A549 (cell line): ENCODE results near the gene BCOR. TPM values are rescaled to one million over a fixed set of nuclear protein-coding genes. Genes with fewer than 3 reads are reported as not detected.

Experiments used
- ATAC-seq, 2 experiments: fragments of 200-7000 bp in 1 of 2; fragments of >200 bp in 1 of 2; cut with Nextera tagmentation in 1 of 2; cut with Tn5 transposase in 1 of 2; 3 replicates each; pipeline versions ENCODE4 v1.8.0 to v1.9.1; 2018 to 2020; ENCODE audit warnings: mild to moderate bottlenecking in 1 of 2, moderate library complexity in 1 of 2
- CTCF ChIA-PET: fragments of 300-600 bp; sonication (Branson Sonifier 250); formaldehyde crosslinking; extraction: SDS; loops from one replicate; lab custom pipeline; 2021; ENCODE audit warnings: antibody characterized with exemption, inconsistent platforms; lab: Yijun Ruan, JAX
- POLR2A ChIA-PET: fragments of 350-600 bp; formaldehyde crosslinking; extraction: SDS; loops from one replicate; lab custom pipeline; 2021; ENCODE audit warnings: antibody characterized with exemption, inconsistent platforms; lab: Yijun Ruan, JAX
- DNase-seq, 2 experiments: peaks; one replicate each; pipeline versions ENCODE4 v3.0.0 to v3.0.0-alpha.2; 2011 to 2016; ENCODE audit warnings: low read depth in 1 of 2, low spot score in 1 of 2
- FAIRE-seq: peaks from 2 replicates; lab custom pipeline; 2011; peaks lifted over from hg19 to GRCh38; lab: Jason Lieb, UNC
- H3K27ac ChIP-seq, 2 experiments: fragments of >200 bp; sonication (Bioruptor Twin); formaldehyde crosslinking; 3 replicates each; pipeline ENCODE4 v1.5.1; 2016 to 2017
- H3K4me1 ChIP-seq: fragments of >200 bp; sonication (Bioruptor Twin); formaldehyde crosslinking; 3 replicates; pipeline ENCODE4 v1.6.1; 2016
- H3K4me2 ChIP-seq: fragments of >200 bp; sonication (Bioruptor Twin); formaldehyde crosslinking; 3 replicates; pipeline ENCODE4 v1.6.1; 2016
- H3K4me3 ChIP-seq: fragments of >200 bp; sonication (Bioruptor Twin); formaldehyde crosslinking; 3 replicates; pipeline ENCODE4 v1.5.1; 2016
- H3K9me3 ChIP-seq: fragments of >200 bp; sonication (Bioruptor Twin); formaldehyde crosslinking; 3 replicates; pipeline ENCODE4 v1.6.1; 2016
- BHLHE40 ChIP-seq: IDR thresholded peaks from 2 replicates; pipeline ENCODE4 v1.6.1; 2012; ENCODE audit warnings: low read depth, low read length, inconsistent platforms
- CBX2 ChIP-seq: fragments of 200-600 bp; sonication (generic); IDR thresholded peaks from 2 replicates; pipeline ENCODE4 v1.6.1; 2016; ENCODE audit warnings: low read depth, mild to moderate bottlenecking, borderline replicate concordance
- CEBPB ChIP-seq, 2 experiments: fragments of >200 bp in 1 of 2; sonication (Bioruptor Twin) in 1 of 2; formaldehyde crosslinking in 1 of 2; IDR thresholded peaks; 2 replicates each; pipeline ENCODE4 v1.6.1; 2012 to 2016
- CHD2 ChIP-seq: fragments of 150-350 bp; IDR thresholded peaks from 2 replicates; pipeline ENCODE4 v1.6.1; 2014; ENCODE audit warnings: low read length; ENCODE audit not compliant: partially characterized antibody
- CHD4 ChIP-seq: fragments of 200-600 bp; sonication (generic); IDR thresholded peaks from 2 replicates; pipeline ENCODE4 v1.6.1; 2016; ENCODE audit warnings: antibody characterized with exemption, mild to moderate bottlenecking, borderline replicate concordance
- CTCF ChIP-seq: fragments of >200 bp; sonication (Bioruptor Twin); formaldehyde crosslinking; IDR thresholded peaks from 3 replicates; pipeline ENCODE4 v1.5.1; 2016
- EHF ChIP-seq: fragments of 250-450 bp; sonication (Bioruptor Pico); IDR thresholded peaks from 2 replicates; pipeline ENCODE4 v1.5.0; 2020; ENCODE audit warnings: mild to moderate bottlenecking
- EHMT2 ChIP-seq: fragments of 200-600 bp; sonication (generic); IDR thresholded peaks from 2 replicates; pipeline ENCODE4 v1.6.1; 2016; ENCODE audit warnings: antibody characterized with exemption, low read depth, mild to moderate bottlenecking, moderate library complexity
- ESRRA ChIP-seq: fragments of 150-350 bp; IDR thresholded peaks from 2 replicates; pipeline ENCODE4 v1.6.1; 2014; ENCODE audit warnings: mild to moderate bottlenecking, low read length, borderline replicate concordance
- FOSL2 ChIP-seq, 2 experiments: fragments of 450-650 bp in 1 of 2; fragments of >200 bp in 1 of 2; sonication (Bioruptor Twin) in 1 of 2; formaldehyde crosslinking; IDR thresholded peaks; 2 replicates each; pipeline versions ENCODE4 v1.5.0 to v1.6.1; 2016 to 2020; ENCODE audit warnings: mild to moderate bottlenecking in 1 of 2, moderate library complexity in 1 of 2
- FOXS1 ChIP-seq: fragments of 250-450 bp; sonication (Bioruptor Pico); IDR thresholded peaks from 2 replicates; pipeline ENCODE4 v1.5.0; 2020; ENCODE audit warnings: mild to moderate bottlenecking, moderate library complexity
- HDAC2 ChIP-seq: fragments of 200-600 bp; sonication (generic); IDR thresholded peaks from 2 replicates; pipeline ENCODE4 v1.6.1; 2016
- HMGXB4 ChIP-seq: fragments of 250-450 bp; sonication (Bioruptor Pico); IDR thresholded peaks from 2 replicates; pipeline ENCODE4 v1.5.0; 2021; ENCODE audit warnings: mild to moderate bottlenecking, moderate library complexity, borderline replicate concordance
- MAFK ChIP-seq: fragments of 450-650 bp; IDR thresholded peaks from 2 replicates; pipeline ENCODE4 v1.6.1; 2014; ENCODE audit not compliant: partially characterized antibody
- MAZ ChIP-seq: fragments of 150-350 bp; IDR thresholded peaks from 2 replicates; pipeline ENCODE4 v1.6.1; 2014; ENCODE audit warnings: antibody characterized with exemption, low read depth, low read length, borderline replicate concordance
- MYC ChIP-seq: IDR thresholded peaks from 2 replicates; pipeline ENCODE4 v1.6.1; 2012; ENCODE audit warnings: mild to moderate bottlenecking, inconsistent platforms, low read length, improper control_type of control experiment, borderline replicate concordance
- NFE2L2 ChIP-seq: fragments of 150-350 bp; conservative IDR thresholded peaks from 2 replicates; pipeline ENCODE4 v1.6.1; 2014; ENCODE audit warnings: low read length
- PHF8 ChIP-seq: fragments of 200-600 bp; sonication (generic); IDR thresholded peaks from 2 replicates; pipeline ENCODE4 v1.6.1; 2016; ENCODE audit warnings: low read depth, mild to moderate bottlenecking, antibody characterized with exemption, moderate library complexity, borderline replicate concordance
- POLR2A ChIP-seq: IDR thresholded peaks from 2 replicates; pipeline ENCODE4 v1.6.1; 2012; ENCODE audit warnings: mild to moderate bottlenecking, low read length
- POLR2AphosphoS2 ChIP-seq: conservative IDR thresholded peaks from 2 replicates; pipeline ENCODE4 v1.6.1; 2012; ENCODE audit warnings: low read length, improper control_type of control experiment, inconsistent platforms
- RARB ChIP-seq: fragments of 250-450 bp; sonication (Bioruptor Pico); IDR thresholded peaks from 2 replicates; pipeline ENCODE4 v1.8.0; 2021; ENCODE audit warnings: mild to moderate bottlenecking, moderate library complexity
- RNF2 ChIP-seq: fragments of 200-600 bp; sonication (generic); IDR thresholded peaks from 2 replicates; pipeline ENCODE4 v1.6.1; 2016; ENCODE audit warnings: low read depth, mild to moderate bottlenecking, antibody characterized with exemption, moderate library complexity, borderline replicate concordance
- SMC3 ChIP-seq: fragments of >200 bp; sonication (Bioruptor Twin); formaldehyde crosslinking; IDR thresholded peaks from 3 replicates; pipeline ENCODE4 v1.6.1; 2018; ENCODE audit warnings: inconsistent platforms
- SREBF2 ChIP-seq: fragments of 450-650 bp; IDR thresholded peaks from 2 replicates; pipeline ENCODE4 v1.6.1; 2014; ENCODE audit warnings: mild to moderate bottlenecking, moderate library complexity
- TP53 ChIP-seq: fragments of 250-450 bp; sonication (Bioruptor Pico); IDR thresholded peaks from 2 replicates; pipeline ENCODE4 v1.5.0; 2021; ENCODE audit warnings: mild to moderate bottlenecking, moderate library complexity
- WGBS: methylation state at CpG from one replicate; pipeline ENCODE4 v1.1.6; 2017; ENCODE audit errors: missing lambda C conversion rate; 5-methylcytosine and 5-hydroxymethylcytosine counted together
- polyA plus RNA-seq, 4 experiments: library from polyadenylated mRNA; depleted of rRNA in 3 of 4; stranded (reverse); fragments of >200 nt; fragmentation: RNase III in 1 of 4; extraction: RNeasy Plus Mini Kit Qiagen cat#74134 plus additional on column Dnase treatment in 1 of 4; gene quantifications; 2 replicates in 3 of 4; 3 replicates in 1 of 4; pipeline ENCODE4 v1.2.3, GENCODE V29; 2011 to 2017
- TF ChIP-seq, protein P1 (sequence below): fragments of 450-650 bp; IDR thresholded peaks from 2 replicates; pipeline ENCODE4 v1.6.1; 2014; ENCODE audit warnings: antibody characterized with exemption
- TF ChIP-seq, protein P2 (sequence below): IDR thresholded peaks from 2 replicates; pipeline ENCODE4 v1.6.1; 2012

Gene BCOR
- polyA plus RNA-seq, 2 of the 4 experiments (the other 2 are of a cell fraction), result 12.2 to 12.6 TPM

DNA sequence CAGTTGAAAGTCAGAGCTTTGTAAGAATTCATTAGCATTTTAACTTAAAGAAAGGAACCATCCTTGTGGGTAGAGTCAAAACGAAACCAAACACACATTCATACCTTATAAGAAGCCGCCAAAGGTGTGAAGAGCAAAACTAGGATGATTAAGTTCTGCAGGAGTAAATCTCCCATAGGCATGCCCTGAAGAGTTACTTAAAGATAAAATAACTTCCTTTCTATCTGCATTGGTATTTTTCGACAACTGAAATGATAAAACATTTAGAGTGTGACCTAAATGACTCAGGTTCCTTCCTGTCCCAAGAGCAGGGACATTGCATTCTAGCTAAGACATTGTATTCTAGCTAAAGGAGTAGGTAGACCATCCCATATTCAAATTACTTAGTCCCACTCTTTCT is 75.3 kb downstream of the BCOR start (continued):
- TF ChIP-seq TP53 (no peak), CEBPB (IDR thresholded peaks at IDR 0.05) (no peak), MAZ (no peak), HMGXB4 (CRISPR knock-in tag) (no peak)

DNA sequence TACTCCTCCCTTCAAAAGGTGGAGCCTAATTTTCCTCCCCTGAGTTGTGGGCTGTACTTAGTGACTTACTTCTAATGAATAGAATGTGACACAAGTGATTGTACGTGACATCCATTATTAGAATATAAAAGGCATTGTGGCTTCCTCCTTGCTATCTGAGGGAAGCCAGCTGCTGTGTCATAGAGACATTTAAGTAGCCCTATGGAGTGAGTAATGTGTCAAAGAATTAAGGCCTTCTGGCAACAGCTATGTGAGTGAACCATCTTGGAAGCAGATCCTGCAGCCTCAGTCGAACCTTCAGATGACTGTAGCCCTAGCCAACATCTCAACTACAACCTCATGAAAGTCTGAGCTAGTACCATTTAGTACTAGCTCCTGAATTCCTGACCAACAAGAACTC is 76.1 kb downstream of the BCOR start:
- Histone ChIP-seq H3K27ac (no peak overlapping the region), H3K4me3 (no peak overlapping the region), H3K9me3 (no peaks in the 10 kb centered on the region; the same call in 2 of the 3 replicates), H3K4me2 (no peak overlapping the region), H3K4me1 (no peaks in the 10 kb centered on the region)
- no peak for DNase-seq
- FAIRE-seq, result no peak
- ChIA-PET CTCF (no interaction called here), POLR2A (no interaction called here)
- 95% methylated on average over 2 of the region's 2 CpGs for WGBS
- TF ChIP-seq CTCF (no peak), CHD2 (no peak), EHF (CRISPR knock-in tag) (no peak), RNF2 (no peak), EHMT2 (no peak), SREBF2 (no peak), FOSL2 (IDR thresholded peaks at IDR 0.05) (no peak), FOSL2 (CRISPR knock-in tag; IDR thresholded peaks at IDR 0.05) (no peak), POLR2AphosphoS2 (no peak), MAFK (no peak), TP53 (no peak)
- ATAC-seq, result no peak

- no peak for DNase-seq
- Histone ChIP-seq H3K27ac (no peak overlapping the region), H3K4me2 (no peak overlapping the region), H3K4me3 (no peak overlapping the region), H3K4me1 (no peaks in the 10 kb centered on the region)
- peak; percentile 36 for FAIRE-seq
- POLR2A ChIA-PET, result no interaction called here
- TF ChIP-seq, protein P1, sequence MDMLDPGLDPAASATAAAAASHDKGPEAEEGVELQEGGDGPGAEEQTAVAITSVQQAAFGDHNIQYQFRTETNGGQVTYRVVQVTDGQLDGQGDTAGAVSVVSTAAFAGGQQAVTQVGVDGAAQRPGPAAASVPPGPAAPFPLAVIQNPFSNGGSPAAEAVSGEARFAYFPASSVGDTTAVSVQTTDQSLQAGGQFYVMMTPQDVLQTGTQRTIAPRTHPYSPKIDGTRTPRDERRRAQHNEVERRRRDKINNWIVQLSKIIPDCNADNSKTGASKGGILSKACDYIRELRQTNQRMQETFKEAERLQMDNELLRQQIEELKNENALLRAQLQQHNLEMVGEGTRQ, result no peak
- TF ChIP-seq SMC3 (no peak), NFE2L2 (no peak), BHLHE40 (no peak), FOXS1 (no peak), HDAC2 (no peak), ESRRA (no peak), MYC (no peak), RARB (CRISPR knock-in tag) (no peak), POLR2A (no peak), FOSL2 (IDR thresholded peaks at IDR 0.05) (no peak), FOSL2 (CRISPR knock-in tag; IDR thresholded peaks at IDR 0.05) (no peak), PHF8 (no peak), CBX2 (no peak), POLR2AphosphoS2 (no peak), CHD4 (no peak)
- TF ChIP-seq, protein P2, sequence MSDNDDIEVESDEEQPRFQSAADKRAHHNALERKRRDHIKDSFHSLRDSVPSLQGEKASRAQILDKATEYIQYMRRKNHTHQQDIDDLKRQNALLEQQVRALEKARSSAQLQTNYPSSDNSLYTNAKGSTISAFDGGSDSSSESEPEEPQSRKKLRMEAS, result no peak
- TF ChIP-seq, all 56 proteins: peak for 0
- CTCF ChIA-PET, result no interaction called here
- no peaks in the 10 kb centered on the region; the same call in 1 of the 3 replicates for H3K9me3 ChIP-seq
- 88% methylated on average over 4 of the region's 4 CpGs for WGBS
- no peak for ATAC-seq
Observed at GRCh38 chrX:40019541-40019940, 78.2 kb downstream of the BCOR start.
